Ovary (tissue), 3 donors: ENCODE results near the gene CCDC160.

ENCODE experiments used
- EP300 ChIP-seq: sonication (generic); formaldehyde crosslinking; IDR thresholded peaks from one replicate; pipeline ENCODE4 v1.6.1; 2017; ENCODE audit warnings: antibody characterized with exemption
- POLR2A ChIP-seq: fragments of 450-650 bp; IDR thresholded peaks from one replicate; pipeline ENCODE4 v1.6.1; 2017; ENCODE audit warnings: antibody characterized with exemption, mild to moderate bottlenecking, moderate library complexity
- TF ChIP-seq, protein P1 (sequence below), 3 donors: fragments of 450-650 bp in 2 of 3; fragments of 200-600 bp in 1 of 3; IDR thresholded peaks; one replicate each; pipeline versions ENCODE4 v1.5.1 to v1.8.0; 2016 to 2022; ENCODE audit warnings: antibody characterized with exemption in 3 of 3, mild to moderate bottlenecking in 1 of 3
- donor health status: DM: no; HTN: no; CAD: no.

DNA sequence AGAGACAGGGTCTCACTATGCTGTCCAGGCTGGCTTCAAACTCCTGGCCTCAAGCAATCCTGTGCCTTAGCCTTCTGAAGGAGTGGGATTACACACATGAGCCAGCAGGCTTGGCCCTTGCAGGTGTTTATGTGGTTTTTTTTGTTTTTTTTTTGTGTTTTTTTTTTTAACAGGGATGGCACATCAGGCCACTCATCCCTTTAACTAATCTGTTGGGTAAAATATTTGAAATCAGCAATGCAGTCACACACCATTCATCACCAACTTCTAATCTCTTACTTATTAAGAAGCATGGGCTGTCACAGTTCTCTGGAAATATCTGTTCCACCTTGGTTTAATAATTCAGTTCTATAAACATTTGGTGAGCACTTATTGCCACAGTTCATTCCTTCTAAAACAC lies 12.3 kb downstream of the CCDC160 start:
- TF ChIP-seq, protein P1, sequence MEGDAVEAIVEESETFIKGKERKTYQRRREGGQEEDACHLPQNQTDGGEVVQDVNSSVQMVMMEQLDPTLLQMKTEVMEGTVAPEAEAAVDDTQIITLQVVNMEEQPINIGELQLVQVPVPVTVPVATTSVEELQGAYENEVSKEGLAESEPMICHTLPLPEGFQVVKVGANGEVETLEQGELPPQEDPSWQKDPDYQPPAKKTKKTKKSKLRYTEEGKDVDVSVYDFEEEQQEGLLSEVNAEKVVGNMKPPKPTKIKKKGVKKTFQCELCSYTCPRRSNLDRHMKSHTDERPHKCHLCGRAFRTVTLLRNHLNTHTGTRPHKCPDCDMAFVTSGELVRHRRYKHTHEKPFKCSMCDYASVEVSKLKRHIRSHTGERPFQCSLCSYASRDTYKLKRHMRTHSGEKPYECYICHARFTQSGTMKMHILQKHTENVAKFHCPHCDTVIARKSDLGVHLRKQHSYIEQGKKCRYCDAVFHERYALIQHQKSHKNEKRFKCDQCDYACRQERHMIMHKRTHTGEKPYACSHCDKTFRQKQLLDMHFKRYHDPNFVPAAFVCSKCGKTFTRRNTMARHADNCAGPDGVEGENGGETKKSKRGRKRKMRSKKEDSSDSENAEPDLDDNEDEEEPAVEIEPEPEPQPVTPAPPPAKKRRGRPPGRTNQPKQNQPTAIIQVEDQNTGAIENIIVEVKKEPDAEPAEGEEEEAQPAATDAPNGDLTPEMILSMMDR (IDR thresholded peaks at IDR 0.05) = no peak
- TF ChIP-seq EP300 (no peak), POLR2A (no peak)
